ENCODE results near the gene CORO7.

CORO7 gene

DNA sequence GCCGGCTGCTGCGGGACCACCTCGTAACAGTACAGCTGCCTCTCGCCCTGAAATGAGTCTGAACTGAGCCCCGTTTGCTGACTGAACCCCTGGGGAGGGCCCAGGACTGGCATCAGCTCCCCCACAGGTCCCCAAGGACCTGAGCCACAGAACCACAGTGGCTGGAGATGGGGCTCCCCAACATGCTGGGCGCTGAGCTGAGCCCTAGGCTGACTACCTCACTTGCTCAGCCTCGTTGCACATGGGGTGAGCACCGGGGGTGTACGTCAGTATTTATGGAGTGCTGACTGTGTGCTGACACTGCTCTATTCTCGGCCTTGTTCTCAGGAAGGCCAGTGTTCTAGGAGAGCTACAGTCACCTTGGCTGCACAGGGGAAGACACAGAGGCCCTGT, 51.4 kb downstream of the CORO7 start:
- H2AFZ ChIP-seq (ENCODE audit: low read length): no peak overlapping the region
- no peak overlapping the region for H2BK15ac ChIP-seq (ENCODE audit: low read length)
- no peak overlapping the region for H3K14ac ChIP-seq (ENCODE audit: low read length)
- H2BK120ac ChIP-seq (ENCODE audit: low read depth, low read length): no peak overlapping the region
- no peak overlapping the region for H3K18ac ChIP-seq (ENCODE audit: low read length)
- H2AK5ac ChIP-seq (ENCODE audit: low read depth, low read length): no peak overlapping the region
- WGBS, 2 donors (ENCODE audit: extremely low coverage in 2 of 2, insufficient read length in 2 of 2, insufficient replicate concordance in 1 of 2): no CpG with 5 or more reads among the region's 10 CpGs
- no peak overlapping the region for H3K4me2 ChIP-seq (ENCODE audit: insufficient read depth, low read length, poor library complexity, severe bottlenecking)
- no peaks in the 10 kb centered on the region for H3K27me3 ChIP-seq (ENCODE audit: control insufficient read depth in 3 of 3, insufficient read depth in 3 of 3, low read depth in 1 of 3, low read length in 3 of 3)
- no peak overlapping the region for H3K27ac ChIP-seq (replicated peaks; ENCODE audit: low read length)
- no peaks in the 10 kb centered on the region for H3K36me3 ChIP-seq (replicated peaks in 1 of 2; ENCODE audit: control insufficient read depth in 2 of 2, insufficient read depth in 2 of 2, low read length in 2 of 2)
- DNase-seq (ENCODE audit: low spot score): no peak
- no peak overlapping the region for H3K4me3 ChIP-seq (ENCODE audit: low read length in 2 of 2)
- peaks cover 3 to 8% of the 10 kb centered on the region in 2 donors for H3K4me1 ChIP-seq (ENCODE audit: control insufficient read depth in 2 of 2, insufficient read depth in 1 of 2, low read depth in 1 of 2, low read length in 2 of 2)
- H2BK5ac ChIP-seq (ENCODE audit: low read length): no peak overlapping the region
- no peak overlapping the region for H3K4ac ChIP-seq (ENCODE audit: low read length)
- H2BK12ac ChIP-seq (ENCODE audit: low read length): no peak overlapping the region
- no peak overlapping the region for H4K8ac ChIP-seq (ENCODE audit: low read depth, low read length)
- H3K9me3 ChIP-seq (replicated peaks in 1 of 2; ENCODE audit: control insufficient read depth in 2 of 2, insufficient read depth in 1 of 2, low read depth in 1 of 2, low read length in 2 of 2): no peaks in the 10 kb centered on the region
- peak overlapping the region; percentile 80 for H3K23ac ChIP-seq (ENCODE audit: low read depth, low read length, poor library complexity)
- no peaks in the 10 kb centered on the region for H3K79me1 ChIP-seq (ENCODE audit: low read depth, low read length)
- no peak overlapping the region for H4K91ac ChIP-seq (ENCODE audit: low read depth, low read length, poor library complexity)
- H3K9ac ChIP-seq (ENCODE audit: low read depth, low read length, poor library complexity): no peak overlapping the region

DNA sequence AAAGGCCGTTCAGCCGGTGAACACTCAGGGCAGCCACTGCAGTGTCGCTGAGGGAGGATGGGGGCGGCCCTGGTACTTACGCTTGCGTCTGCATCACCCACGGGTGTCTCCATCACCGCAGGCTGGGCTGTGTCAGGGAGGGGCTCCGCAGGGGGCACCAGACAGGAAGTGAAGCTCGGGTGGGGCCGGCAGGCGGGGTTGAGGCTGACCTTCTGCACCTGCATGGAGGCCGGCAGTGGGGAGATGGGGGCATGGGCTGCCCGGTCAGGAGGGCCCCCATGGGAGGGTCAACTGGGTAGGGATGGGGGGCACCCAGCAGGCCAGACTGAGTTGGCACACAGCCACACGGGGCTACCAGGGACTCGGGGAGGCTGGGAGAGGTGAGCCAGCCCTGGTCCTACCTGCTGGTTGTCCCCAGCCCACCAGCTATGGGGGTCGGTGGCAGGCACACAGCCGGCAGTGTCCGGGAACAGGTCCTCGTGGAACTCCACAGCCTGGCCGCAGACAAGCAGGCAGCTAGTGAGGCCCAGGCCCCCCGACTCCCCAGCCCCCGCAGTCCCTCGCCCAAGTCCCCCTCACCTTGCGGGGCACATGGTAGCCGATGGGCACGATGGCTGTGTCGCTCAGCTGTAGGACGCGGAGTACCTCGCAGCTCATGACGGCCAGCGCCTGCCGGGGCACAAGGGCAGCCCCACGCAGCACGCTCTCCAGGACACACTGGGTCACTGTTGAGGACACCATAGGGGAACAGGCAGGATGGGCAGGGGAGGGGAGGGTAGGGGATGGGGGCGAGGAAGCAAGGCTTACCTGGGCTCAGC, 52.0 kb downstream of the CORO7 start:
- H2AK5ac ChIP-seq (ENCODE audit: low read depth, low read length): peak overlapping the region; percentile 56
- no peak overlapping the region for H3K27ac ChIP-seq (replicated peaks; ENCODE audit: low read length)
- H3K4me3 ChIP-seq (ENCODE audit: low read length in 2 of 2): no peak overlapping the region
- H3K9ac ChIP-seq (ENCODE audit: low read depth, low read length, poor library complexity): no peak overlapping the region
- no peak overlapping the region for H2BK12ac ChIP-seq (ENCODE audit: low read length)
- H4K8ac ChIP-seq (ENCODE audit: low read depth, low read length): no peak overlapping the region
- H3K27me3 ChIP-seq (ENCODE audit: control insufficient read depth in 3 of 3, insufficient read depth in 3 of 3, low read depth in 1 of 3, low read length in 3 of 3): no peaks in the 10 kb centered on the region
- no peak overlapping the region for H2BK120ac ChIP-seq (ENCODE audit: low read depth, low read length)
- no CpG with 5 or more reads among the region's 37 CpGs for WGBS, 2 donors (ENCODE audit: extremely low coverage in 2 of 2, insufficient read length in 2 of 2, insufficient replicate concordance in 1 of 2)
- H3K23ac ChIP-seq (ENCODE audit: low read depth, low read length, poor library complexity): peak overlapping the region; percentile 80
- no peak overlapping the region for H4K91ac ChIP-seq (ENCODE audit: low read depth, low read length, poor library complexity)
- no peak overlapping the region for H3K4ac ChIP-seq (ENCODE audit: low read length)
- H2BK5ac ChIP-seq (ENCODE audit: low read length): no peak overlapping the region
- H3K4me2 ChIP-seq (ENCODE audit: insufficient read depth, low read length, poor library complexity, severe bottlenecking): no peak overlapping the region
- no peaks in the 10 kb centered on the region for H3K9me3 ChIP-seq (replicated peaks in 1 of 2; ENCODE audit: control insufficient read depth in 2 of 2, insufficient read depth in 1 of 2, low read depth in 1 of 2, low read length in 2 of 2)
- H2BK15ac ChIP-seq (ENCODE audit: low read length): peak overlapping the region; percentile 58
- peaks cover 3 to 8% of the 10 kb centered on the region in 2 donors for H3K4me1 ChIP-seq (ENCODE audit: control insufficient read depth in 2 of 2, insufficient read depth in 1 of 2, low read depth in 1 of 2, low read length in 2 of 2)
- H3K18ac ChIP-seq (ENCODE audit: low read length): no peak overlapping the region
- no peaks in the 10 kb centered on the region for H3K79me1 ChIP-seq (ENCODE audit: low read depth, low read length)
- H2AFZ ChIP-seq (ENCODE audit: low read length): no peak overlapping the region
- peak overlapping the region; percentile 56 for H3K14ac ChIP-seq (ENCODE audit: low read length)
- no peaks in the 10 kb centered on the region for H3K36me3 ChIP-seq (replicated peaks in 1 of 2; ENCODE audit: control insufficient read depth in 2 of 2, insufficient read depth in 2 of 2, low read length in 2 of 2)
- no peak for DNase-seq (ENCODE audit: low spot score)

DNA sequence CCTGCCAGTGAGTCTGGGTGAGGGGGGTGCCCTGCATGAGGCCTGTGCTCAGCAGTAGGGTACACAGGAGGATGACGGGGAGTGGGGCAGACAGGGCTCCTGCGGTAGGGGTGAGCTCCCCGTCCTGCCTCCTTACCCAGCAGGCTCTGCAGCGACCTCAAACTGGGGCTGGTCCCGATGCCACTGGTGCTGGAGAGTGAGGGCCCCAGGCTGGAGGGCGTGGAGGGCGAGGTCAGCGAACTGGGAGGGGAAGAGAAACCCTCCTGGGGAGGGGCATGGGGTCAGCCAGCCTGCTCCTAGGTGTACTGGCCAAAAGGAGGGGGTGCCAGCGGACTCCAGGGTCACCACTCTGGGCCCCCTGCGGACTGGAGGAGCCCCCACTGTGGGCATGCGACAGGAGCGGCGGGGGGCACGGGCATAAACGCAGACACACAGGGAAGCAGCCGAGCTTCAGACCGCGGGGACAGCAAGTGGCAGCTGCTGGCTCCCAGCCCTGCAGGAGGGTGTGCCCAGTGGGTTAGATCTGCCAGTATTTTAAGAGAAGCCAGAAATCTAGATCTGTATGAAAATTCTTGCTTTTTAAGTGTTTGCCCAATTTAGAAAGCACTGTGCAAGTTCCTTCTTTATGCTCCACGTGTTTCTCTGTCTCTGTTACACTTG, 53.8 kb downstream of the CORO7 start:
- Histone ChIP-seq H2BK15ac (ENCODE audit: low read length) (peak overlapping the region; percentile 58), H2AFZ (ENCODE audit: low read length) (no peak overlapping the region), H2BK120ac (ENCODE audit: low read depth, low read length) (no peak overlapping the region), H3K4me3 (ENCODE audit: low read length in 2 of 2) (no peak overlapping the region), H3K79me1 (ENCODE audit: low read depth, low read length) (no peaks in the 10 kb centered on the region), H3K9me3 (replicated peaks in 1 of 2; ENCODE audit: control insufficient read depth in 2 of 2, insufficient read depth in 1 of 2, low read depth in 1 of 2, low read length in 2 of 2) (no peaks in the 10 kb centered on the region), H3K27me3 (ENCODE audit: control insufficient read depth in 3 of 3, insufficient read depth in 3 of 3, low read depth in 1 of 3, low read length in 3 of 3) (no peaks in the 10 kb centered on the region), H3K9ac (ENCODE audit: low read depth, low read length, poor library complexity) (peak overlapping the region; percentile 44), H2AK5ac (ENCODE audit: low read depth, low read length) (peak overlapping the region; percentile 63), H3K18ac (ENCODE audit: low read length) (no peak overlapping the region), H3K23ac (ENCODE audit: low read depth, low read length, poor library complexity) (no peak overlapping the region), H2BK12ac (ENCODE audit: low read length) (no peak overlapping the region), H3K4me1 (ENCODE audit: control insufficient read depth in 2 of 2, insufficient read depth in 1 of 2, low read depth in 1 of 2, low read length in 2 of 2) (peaks cover 3 to 8% of the 10 kb centered on the region in 2 donors), H3K4ac (ENCODE audit: low read length) (no peak overlapping the region), H4K8ac (ENCODE audit: low read depth, low read length) (no peak overlapping the region), H3K14ac (ENCODE audit: low read length) (peak overlapping the region; percentile 21), H3K36me3 (replicated peaks in 1 of 2; ENCODE audit: control insufficient read depth in 2 of 2, insufficient read depth in 2 of 2, low read length in 2 of 2) (no peaks in the 10 kb centered on the region), H3K27ac (replicated peaks; ENCODE audit: low read length) (no peak overlapping the region), H3K4me2 (ENCODE audit: insufficient read depth, low read length, poor library complexity, severe bottlenecking) (no peak overlapping the region), H4K91ac (ENCODE audit: low read depth, low read length, poor library complexity) (no peak overlapping the region), H2BK5ac (ENCODE audit: low read length) (no peak overlapping the region)
- no CpG with 5 or more reads among the region's 19 CpGs for WGBS, 2 donors (ENCODE audit: extremely low coverage in 2 of 2, insufficient read length in 2 of 2, insufficient replicate concordance in 1 of 2)
- no peak for DNase-seq (ENCODE audit: low spot score)

DNA sequence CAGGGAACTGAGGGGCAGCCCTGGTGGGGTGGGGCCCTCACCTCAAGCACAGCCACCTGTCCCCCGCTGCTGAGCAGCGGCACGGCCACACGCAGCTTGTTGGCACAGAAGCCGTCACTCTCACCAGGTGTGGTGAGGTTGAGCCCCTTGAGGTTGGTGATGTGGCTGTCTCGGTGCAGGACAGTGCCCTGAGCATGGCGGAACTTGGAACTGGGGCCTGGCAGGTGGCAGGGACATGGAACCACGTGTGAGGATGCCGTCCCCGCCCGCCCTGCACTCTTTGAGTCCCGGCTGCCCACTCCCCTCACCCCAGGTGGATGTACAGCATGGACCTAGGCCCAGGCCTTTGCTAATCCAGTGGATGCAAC, 54.5 kb downstream of the CORO7 start:
- no peak for DNase-seq (ENCODE audit: low spot score)

More for the DNA sequence above, 54.5 kb downstream of the CORO7 start:
- Histone ChIP-seq H3K9ac (ENCODE audit: low read depth, low read length, poor library complexity) (no peak overlapping the region), H3K18ac (ENCODE audit: low read length) (no peak overlapping the region), H2BK120ac (ENCODE audit: low read depth, low read length) (no peak overlapping the region), H3K9me3 (replicated peaks in 1 of 2; ENCODE audit: control insufficient read depth in 2 of 2, insufficient read depth in 1 of 2, low read depth in 1 of 2, low read length in 2 of 2) (no peaks in the 10 kb centered on the region), H3K4me1 (ENCODE audit: control insufficient read depth in 2 of 2, insufficient read depth in 1 of 2, low read depth in 1 of 2, low read length in 2 of 2) (peaks cover 3 to 6% of the 10 kb centered on the region in 2 donors), H3K4me2 (ENCODE audit: insufficient read depth, low read length, poor library complexity, severe bottlenecking) (no peak overlapping the region), H4K8ac (ENCODE audit: low read depth, low read length) (no peak overlapping the region), H2BK15ac (ENCODE audit: low read length) (peak overlapping the region; percentile 26), H3K4me3 (ENCODE audit: low read length in 2 of 2) (no peak overlapping the region), H3K14ac (ENCODE audit: low read length) (peak overlapping the region; percentile 82), H2BK5ac (ENCODE audit: low read length) (no peak overlapping the region), H3K27me3 (ENCODE audit: control insufficient read depth in 3 of 3, insufficient read depth in 3 of 3, low read depth in 1 of 3, low read length in 3 of 3) (no peaks in the 10 kb centered on the region), H2AK5ac (ENCODE audit: low read depth, low read length) (peak overlapping the region; percentile 63), H4K91ac (ENCODE audit: low read depth, low read length, poor library complexity) (no peak overlapping the region), H3K79me1 (ENCODE audit: low read depth, low read length) (no peaks in the 10 kb centered on the region), H3K27ac (replicated peaks; ENCODE audit: low read length) (no peak overlapping the region), H2AFZ (ENCODE audit: low read length) (no peak overlapping the region), H3K36me3 (replicated peaks in 1 of 2; ENCODE audit: control insufficient read depth in 2 of 2, insufficient read depth in 2 of 2, low read length in 2 of 2) (no peaks in the 10 kb centered on the region), H3K4ac (ENCODE audit: low read length) (no peak overlapping the region), H2BK12ac (ENCODE audit: low read length) (peak overlapping the region; percentile 73), H3K23ac (ENCODE audit: low read depth, low read length, poor library complexity) (peak overlapping the region; percentile 43)
- WGBS, 2 donors (ENCODE audit: extremely low coverage in 2 of 2, insufficient read length in 2 of 2, insufficient replicate concordance in 1 of 2): no CpG with 5 or more reads among the region's 12 CpGs
